Measurements from ENCODE around the gene ARHGAP21.

Gene ARHGAP21

DNA sequence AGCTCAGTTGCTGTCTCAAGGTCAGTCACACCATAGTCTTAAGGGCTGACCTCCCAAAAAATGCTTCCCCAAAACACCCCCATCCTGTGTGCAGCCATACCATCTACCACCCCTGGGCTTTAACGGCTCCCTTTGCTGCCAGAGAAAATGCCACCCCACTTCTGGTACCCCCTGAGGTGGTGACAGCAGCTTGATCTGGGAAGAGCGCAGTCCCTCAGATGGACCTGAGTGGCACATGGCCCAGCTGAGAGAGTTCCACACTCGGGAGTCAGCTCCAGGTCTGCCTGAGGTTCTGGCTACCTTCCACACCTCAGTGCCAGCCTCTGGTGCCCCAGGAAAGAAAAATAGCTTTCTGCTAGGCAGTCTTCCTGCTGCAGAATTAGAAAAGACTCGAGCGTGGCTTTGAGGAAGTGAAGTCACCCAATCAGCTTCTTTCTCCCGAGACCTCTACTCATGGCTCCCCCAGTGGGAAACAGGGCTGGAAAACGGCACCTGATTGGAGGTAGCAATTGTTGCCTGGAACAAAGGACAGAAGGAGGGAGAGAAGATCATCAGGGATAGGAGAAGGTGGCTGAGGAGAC, 151.7 kb downstream of the ARHGAP21 start:
- H2BK12ac ChIP-seq (ENCODE audit: low read length) = no peak overlapping the region
- no peak overlapping the region for H3K27ac ChIP-seq (ENCODE audit: low read depth, low read length)
- no peak for DNase-seq
- H3K9ac ChIP-seq (ENCODE audit: low read length) = no peak overlapping the region
- no peak overlapping the region for H2BK120ac ChIP-seq (ENCODE audit: insufficient read depth, low read length, poor library complexity)
- no peak overlapping the region for H4K91ac ChIP-seq (ENCODE audit: low read depth, low read length)
- no peaks in the 10 kb centered on the region for H3K27me3 ChIP-seq (ENCODE audit: insufficient read depth, low read length)
- H3K79me2 ChIP-seq (ENCODE audit: control insufficient read depth, insufficient read depth, low read length, poor library complexity) = no peaks in the 10 kb centered on the region
- H3K23ac ChIP-seq (ENCODE audit: low read length) = no peak overlapping the region
- H3K79me1 ChIP-seq (ENCODE audit: low read length) = no peaks in the 10 kb centered on the region
- no CpG with 5 or more reads among the region's 7 CpGs for WGBS (ENCODE audit: extremely low coverage, insufficient coverage, insufficient read length)
- no peak overlapping the region for H4K8ac ChIP-seq (ENCODE audit: low read depth, low read length)
- no peak overlapping the region for H3K14ac ChIP-seq (ENCODE audit: low read length)
- H2AK5ac ChIP-seq (ENCODE audit: low read length) = no peak overlapping the region
- no peaks in the 10 kb centered on the region for H3K4me1 ChIP-seq (ENCODE audit: control insufficient read depth in 1 of 2, insufficient read depth in 2 of 2, low read length in 2 of 2)
- H3K9me3 ChIP-seq (ENCODE audit: insufficient read depth, low read depth, low read length) = no peaks in the 10 kb centered on the region
- no peak overlapping the region for H3K18ac ChIP-seq (ENCODE audit: low read length)
- no peak overlapping the region for H2AFZ ChIP-seq (ENCODE audit: insufficient read depth, low read length, poor library complexity)
- H4K12ac ChIP-seq (ENCODE audit: low read depth, low read length) = no peak overlapping the region
- no peak overlapping the region for H3K4me2 ChIP-seq (ENCODE audit: low read length)
- H3K4me3 ChIP-seq (ENCODE audit: low read depth, low read length) = no peak overlapping the region
- H2BK5ac ChIP-seq (ENCODE audit: low read depth, low read length, poor library complexity) = no peak overlapping the region
- no peak overlapping the region for H3K4ac ChIP-seq (ENCODE audit: low read depth, low read length)
- H3K36me3 ChIP-seq (ENCODE audit: control insufficient read depth in 1 of 2, insufficient read depth in 2 of 2, low read length in 2 of 2) = no peaks in the 10 kb centered on the region

DNA sequence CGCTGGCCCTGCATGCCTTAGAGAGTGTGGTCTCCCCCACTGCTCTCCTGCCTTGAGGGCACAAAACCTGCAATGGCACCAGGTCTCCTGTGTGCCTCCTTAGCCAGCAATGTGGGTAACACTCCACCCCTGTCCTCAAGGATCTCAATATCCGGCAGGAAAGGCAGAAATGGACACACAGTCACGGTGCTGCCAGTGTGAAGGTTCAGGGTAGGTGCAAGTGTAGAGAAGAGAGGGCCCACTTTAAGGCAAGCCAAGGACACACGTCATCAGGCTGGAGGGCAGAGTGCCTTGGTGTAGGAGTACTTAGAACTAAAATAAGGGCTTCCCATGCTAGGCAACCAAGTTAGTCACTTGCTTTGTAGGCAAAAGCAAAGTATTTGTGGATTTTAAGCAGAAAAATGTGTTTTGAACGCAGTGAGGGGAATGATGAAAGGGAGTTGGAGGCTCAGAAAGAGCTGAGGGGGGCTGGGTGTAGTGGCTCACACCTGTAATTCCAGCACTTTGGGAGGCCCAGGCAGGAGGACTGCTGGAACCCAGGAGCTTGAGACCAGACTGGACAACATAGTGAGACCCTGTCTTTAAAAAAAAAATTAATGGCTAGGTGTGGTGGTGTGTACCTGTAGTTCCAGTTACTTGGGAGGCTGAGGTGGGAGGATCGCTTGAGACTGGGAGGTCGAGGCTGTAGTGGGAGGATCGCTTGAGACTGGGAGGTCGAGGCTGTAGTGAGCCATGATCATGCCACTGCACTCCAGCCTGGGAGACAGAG, 152.8 kb downstream of the ARHGAP21 start:
- Histone ChIP-seq H3K14ac (ENCODE audit: low read length) (no peak overlapping the region), H2BK120ac (ENCODE audit: insufficient read depth, low read length, poor library complexity) (no peak overlapping the region), H3K27me3 (ENCODE audit: insufficient read depth, low read length) (no peaks in the 10 kb centered on the region), H3K4me3 (ENCODE audit: low read depth, low read length) (no peak overlapping the region), H3K4ac (ENCODE audit: low read depth, low read length) (no peak overlapping the region), H4K91ac (ENCODE audit: low read depth, low read length) (no peak overlapping the region), H3K18ac (ENCODE audit: low read length) (no peak overlapping the region), H2AFZ (ENCODE audit: insufficient read depth, low read length, poor library complexity) (no peak overlapping the region), H2AK5ac (ENCODE audit: low read length) (no peak overlapping the region), H3K79me2 (ENCODE audit: control insufficient read depth, insufficient read depth, low read length, poor library complexity) (no peaks in the 10 kb centered on the region), H2BK5ac (ENCODE audit: low read depth, low read length, poor library complexity) (no peak overlapping the region), H3K4me2 (ENCODE audit: low read length) (no peak overlapping the region), H3K4me1 (ENCODE audit: control insufficient read depth in 1 of 2, insufficient read depth in 2 of 2, low read length in 2 of 2) (no peaks in the 10 kb centered on the region), H3K36me3 (ENCODE audit: control insufficient read depth in 1 of 2, insufficient read depth in 2 of 2, low read length in 2 of 2) (no peaks in the 10 kb centered on the region), H3K23ac (ENCODE audit: low read length) (no peak overlapping the region), H3K9ac (ENCODE audit: low read length) (no peak overlapping the region), H4K12ac (ENCODE audit: low read depth, low read length) (no peak overlapping the region), H3K9me3 (ENCODE audit: insufficient read depth, low read depth, low read length) (no peaks in the 10 kb centered on the region), H3K79me1 (ENCODE audit: low read length) (no peaks in the 10 kb centered on the region), H3K27ac (ENCODE audit: low read depth, low read length) (no peak overlapping the region), H4K8ac (ENCODE audit: low read depth, low read length) (no peak overlapping the region), H2BK12ac (ENCODE audit: low read length) (no peak overlapping the region)
- DNase-seq = peak; percentile 82 to 88
- no CpG with 5 or more reads among the region's 9 CpGs for WGBS (ENCODE audit: extremely low coverage, insufficient coverage, insufficient read length)

DNA sequence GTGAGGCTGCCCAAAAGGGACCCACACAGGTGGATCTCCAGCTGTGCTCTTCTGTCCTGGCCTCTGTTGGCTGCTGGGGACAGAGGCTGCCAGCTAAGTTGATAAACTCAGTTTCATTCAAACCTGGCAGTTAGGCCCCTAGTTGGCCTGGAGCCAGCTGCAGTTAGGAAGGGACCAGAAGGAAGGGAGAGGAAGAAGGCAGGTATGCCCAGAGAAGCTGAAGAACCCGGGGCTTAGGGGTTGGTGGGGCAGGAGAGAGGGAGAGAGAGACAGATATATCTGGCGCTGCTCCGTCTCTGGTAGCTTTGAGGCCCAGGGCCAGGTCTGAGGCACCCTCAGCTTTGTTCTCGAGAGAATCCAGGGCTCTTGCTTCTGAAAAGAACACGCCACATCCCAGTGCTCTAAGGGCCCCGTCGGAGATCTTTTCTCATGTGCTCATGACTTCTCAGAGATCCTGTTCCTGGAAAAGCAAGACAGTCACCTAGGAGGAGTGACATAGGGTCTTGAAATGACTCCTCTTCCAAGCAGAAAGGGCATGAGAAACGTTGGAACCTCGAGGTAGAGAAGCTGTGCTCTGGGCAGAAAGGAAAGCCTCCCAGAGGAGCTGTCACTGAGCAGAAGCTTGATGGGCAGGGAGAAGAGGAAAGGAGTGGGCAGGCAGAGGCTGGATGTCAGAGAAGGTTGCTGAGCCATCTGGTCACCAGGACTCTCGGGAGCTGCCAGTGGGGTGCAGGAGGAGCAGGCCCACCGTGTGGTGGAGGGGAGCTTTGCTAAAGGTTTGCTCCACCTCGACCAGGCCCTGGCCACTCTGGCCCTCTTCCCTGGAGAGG, 153.6 kb downstream of the ARHGAP21 start:
- H4K12ac ChIP-seq (ENCODE audit: low read depth, low read length) = no peak overlapping the region
- no peaks in the 10 kb centered on the region for H3K4me1 ChIP-seq (ENCODE audit: control insufficient read depth in 1 of 2, insufficient read depth in 2 of 2, low read length in 2 of 2)
- H3K79me1 ChIP-seq (ENCODE audit: low read length) = no peaks in the 10 kb centered on the region
- no peak for DNase-seq
- H2BK120ac ChIP-seq (ENCODE audit: insufficient read depth, low read length, poor library complexity) = no peak overlapping the region
- no peak overlapping the region for H2AK5ac ChIP-seq (ENCODE audit: low read length)
- no peak overlapping the region for H3K4me2 ChIP-seq (ENCODE audit: low read length)
- WGBS (ENCODE audit: extremely low coverage, insufficient coverage, insufficient read length) = no CpG with 5 or more reads among the region's 12 CpGs
- no peak overlapping the region for H2BK5ac ChIP-seq (ENCODE audit: low read depth, low read length, poor library complexity)
- no peak overlapping the region for H3K18ac ChIP-seq (ENCODE audit: low read length)
- no peaks in the 10 kb centered on the region for H3K36me3 ChIP-seq (ENCODE audit: control insufficient read depth in 1 of 2, insufficient read depth in 2 of 2, low read length in 2 of 2)
- H4K8ac ChIP-seq (ENCODE audit: low read depth, low read length) = no peak overlapping the region
- no peak overlapping the region for H3K4me3 ChIP-seq (ENCODE audit: low read depth, low read length)
- no peak overlapping the region for H3K23ac ChIP-seq (ENCODE audit: low read length)
- no peak overlapping the region for H2AFZ ChIP-seq (ENCODE audit: insufficient read depth, low read length, poor library complexity)
- H3K9me3 ChIP-seq (ENCODE audit: insufficient read depth, low read depth, low read length) = no peaks in the 10 kb centered on the region
- no peak overlapping the region for H3K9ac ChIP-seq (ENCODE audit: low read length)
- no peaks in the 10 kb centered on the region for H3K79me2 ChIP-seq (ENCODE audit: control insufficient read depth, insufficient read depth, low read length, poor library complexity)
- H3K27ac ChIP-seq (ENCODE audit: low read depth, low read length) = no peak overlapping the region
- no peak overlapping the region for H4K91ac ChIP-seq (ENCODE audit: low read depth, low read length)
- no peak overlapping the region for H3K14ac ChIP-seq (ENCODE audit: low read length)
- H2BK12ac ChIP-seq (ENCODE audit: low read length) = no peak overlapping the region
- H3K27me3 ChIP-seq (ENCODE audit: insufficient read depth, low read length) = no peaks in the 10 kb centered on the region
- H3K4ac ChIP-seq (ENCODE audit: low read depth, low read length) = no peak overlapping the region

DNA sequence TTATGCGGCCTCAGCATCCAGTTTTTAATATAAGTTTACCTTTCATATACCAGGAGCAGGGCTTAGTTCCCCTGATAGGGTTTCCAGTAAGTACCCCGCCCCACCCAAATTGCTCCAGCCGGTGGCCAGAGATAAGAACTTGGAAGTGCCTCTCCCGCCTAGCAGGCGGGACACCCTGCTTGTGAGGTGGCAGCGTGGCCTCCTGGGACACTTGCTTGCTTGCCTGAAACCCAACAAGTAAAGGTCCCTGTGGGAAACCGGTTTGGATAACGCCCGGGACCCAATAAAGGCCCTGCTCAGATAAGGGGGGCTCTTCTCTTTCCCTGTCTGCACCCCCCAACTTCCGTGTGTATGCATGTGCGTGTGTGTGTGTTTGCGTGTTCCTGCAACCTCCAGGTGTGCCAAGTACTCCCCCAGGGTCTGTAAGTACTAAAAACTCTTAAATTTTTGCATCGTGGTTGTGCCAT, 154.3 kb downstream of the ARHGAP21 start:
- Histone ChIP-seq H3K27me3 (ENCODE audit: insufficient read depth, low read length) (no peaks in the 10 kb centered on the region), H4K91ac (ENCODE audit: low read depth, low read length) (no peak overlapping the region), H2AFZ (ENCODE audit: insufficient read depth, low read length, poor library complexity) (no peak overlapping the region), H2BK120ac (ENCODE audit: insufficient read depth, low read length, poor library complexity) (no peak overlapping the region), H4K12ac (ENCODE audit: low read depth, low read length) (no peak overlapping the region), H3K23ac (ENCODE audit: low read length) (no peak overlapping the region), H4K8ac (ENCODE audit: low read depth, low read length) (no peak overlapping the region), H3K14ac (ENCODE audit: low read length) (no peak overlapping the region), H3K79me1 (ENCODE audit: low read length) (no peaks in the 10 kb centered on the region), H3K4me1 (ENCODE audit: control insufficient read depth in 1 of 2, insufficient read depth in 2 of 2, low read length in 2 of 2) (no peaks in the 10 kb centered on the region), H3K36me3 (ENCODE audit: control insufficient read depth in 1 of 2, insufficient read depth in 2 of 2, low read length in 2 of 2) (no peaks in the 10 kb centered on the region), H3K9me3 (ENCODE audit: insufficient read depth, low read depth, low read length) (no peaks in the 10 kb centered on the region), H2BK5ac (ENCODE audit: low read depth, low read length, poor library complexity) (no peak overlapping the region), H3K4ac (ENCODE audit: low read depth, low read length) (no peak overlapping the region), H3K27ac (ENCODE audit: low read depth, low read length) (no peak overlapping the region), H3K79me2 (ENCODE audit: control insufficient read depth, insufficient read depth, low read length, poor library complexity) (no peaks in the 10 kb centered on the region), H2BK12ac (ENCODE audit: low read length) (no peak overlapping the region), H3K4me3 (ENCODE audit: low read depth, low read length) (no peak overlapping the region), H3K18ac (ENCODE audit: low read length) (no peak overlapping the region), H2AK5ac (ENCODE audit: low read length) (no peak overlapping the region), H3K4me2 (ENCODE audit: low read length) (no peak overlapping the region), H3K9ac (ENCODE audit: low read length) (no peak overlapping the region)
- WGBS (ENCODE audit: extremely low coverage, insufficient coverage, insufficient read length) = no CpG with 5 or more reads among the region's 13 CpGs
- DNase-seq = no peak
